H9 (cell line): ENCODE measurements around the gene HEATR1. TPM values are rescaled to one million over a fixed set of nuclear protein-coding genes. Genes with fewer than 3 reads are reported as not detected.

ENCODE experiments used
- DNase-seq: peaks from one replicate; pipeline ENCODE4 v3.0.0-alpha.2; 2017
- H2AFZ ChIP-seq: one replicate; pipeline ENCODE4 v1.6.1; 2013; ENCODE audit warnings: mild to moderate bottlenecking, low read length, control low read depth, moderate library complexity
- H2AK5ac ChIP-seq: 2 replicates; pipeline ENCODE4 v1.6.1; 2013; ENCODE audit warnings: low read length, control low read depth, mixed read lengths; ENCODE audit not compliant: insufficient read length
- H2BK120ac ChIP-seq: one replicate; pipeline ENCODE4 v1.6.1; 2013; ENCODE audit warnings: low read depth, mild to moderate bottlenecking, low read length, control low read depth, inconsistent platforms; ENCODE audit not compliant: poor library complexity, severe bottlenecking
- H2BK12ac ChIP-seq: 2 replicates; pipeline ENCODE4 v1.6.1; 2013; ENCODE audit warnings: low read length, control low read depth, mixed read lengths, low read depth; ENCODE audit not compliant: insufficient read length
- H2BK15ac ChIP-seq: 2 replicates; pipeline ENCODE4 v1.6.1; 2013; ENCODE audit warnings: low read depth, low read length, control low read depth
- H2BK20ac ChIP-seq: one replicate; pipeline ENCODE4 v1.6.1; 2013; ENCODE audit warnings: low read depth, mild to moderate bottlenecking, low read length, control low read depth, inconsistent platforms; ENCODE audit not compliant: poor library complexity, severe bottlenecking
- H2BK5ac ChIP-seq: 2 replicates; pipeline ENCODE4 v1.6.1; 2013; ENCODE audit warnings: low read length, control low read depth, mixed read lengths; ENCODE audit not compliant: insufficient read length
- H3K14ac ChIP-seq: 2 replicates; pipeline ENCODE4 v1.6.1; 2013; ENCODE audit warnings: low read length, control low read depth; ENCODE audit not compliant: insufficient read depth
- H3K18ac ChIP-seq: 2 replicates; pipeline ENCODE4 v1.6.1; 2013; ENCODE audit warnings: low read depth, mild to moderate bottlenecking, mixed read lengths, low read length, control low read depth; ENCODE audit not compliant: insufficient read length
- H3K23ac ChIP-seq: 2 replicates; pipeline ENCODE4 v1.6.1; 2013; ENCODE audit warnings: low read length, control low read depth, mixed read lengths, low read depth; ENCODE audit not compliant: insufficient read length
- H3K23me2 ChIP-seq: 2 replicates; pipeline ENCODE4 v1.6.1; 2013; ENCODE audit warnings: low read depth, mild to moderate bottlenecking, mixed read lengths, low read length, control low read depth; ENCODE audit not compliant: insufficient read length, poor library complexity, severe bottlenecking
- H3K27ac ChIP-seq: 2 replicates; pipeline ENCODE4 v1.5.1; 2013; ENCODE audit warnings: low read length, control low read depth, mixed read lengths, low read depth; ENCODE audit not compliant: insufficient read length
- H3K27me3 ChIP-seq: 2 replicates; pipeline ENCODE4 v1.6.1; 2013; ENCODE audit warnings: low read length, control low read depth, inconsistent platforms; ENCODE audit not compliant: insufficient read depth
- H3K4ac ChIP-seq: 2 replicates; pipeline ENCODE4 v1.6.1; 2013; ENCODE audit warnings: low read depth, mild to moderate bottlenecking, control low read depth, inconsistent platforms, low read length, moderate library complexity
- H3K4me1 ChIP-seq: 2 replicates; pipeline ENCODE4 v1.6.1; 2013; ENCODE audit warnings: low read length, control low read depth, inconsistent platforms; ENCODE audit not compliant: insufficient read depth
- H3K4me2 ChIP-seq: 2 replicates; pipeline ENCODE4 v1.6.1; 2013; ENCODE audit warnings: low read length, control low read depth, mixed read lengths; ENCODE audit not compliant: insufficient read length, insufficient read depth
- H3K56ac ChIP-seq: 2 replicates; pipeline ENCODE4 v1.6.1; 2013; ENCODE audit warnings: low read depth, mild to moderate bottlenecking, mixed read lengths, low read length, control low read depth; ENCODE audit not compliant: insufficient read length
- H3K79me1 ChIP-seq: 2 replicates; pipeline ENCODE4 v1.6.1; 2013; ENCODE audit warnings: low read depth, mild to moderate bottlenecking, moderate library complexity, low read length, control low read depth, inconsistent platforms; ENCODE audit not compliant: insufficient read depth, poor library complexity, severe bottlenecking
- H3K79me2 ChIP-seq: 2 replicates; pipeline ENCODE4 v1.6.1; 2013; ENCODE audit warnings: low read length, control low read depth, inconsistent platforms; ENCODE audit not compliant: insufficient read depth
- H3K9ac ChIP-seq: 2 replicates; pipeline ENCODE4 v1.6.1; 2013; ENCODE audit warnings: low read length, control low read depth, mixed read lengths; ENCODE audit not compliant: insufficient read length; ENCODE audit errors: extremely low read depth
- H3K9me3 ChIP-seq: one replicate; pipeline ENCODE4 v1.6.1; 2013; ENCODE audit warnings: low read depth, low read length, inconsistent platforms; ENCODE audit not compliant: control insufficient read depth
- H3T11ph ChIP-seq: one replicate; pipeline ENCODE4 v1.6.1; 2013; ENCODE audit warnings: mild to moderate bottlenecking, low read length, control low read depth, inconsistent platforms
- H4K20me1 ChIP-seq: one replicate; pipeline ENCODE4 v1.6.1; 2013; ENCODE audit not compliant: control insufficient read depth, insufficient read length, insufficient read depth
- H4K5ac ChIP-seq: 2 replicates; pipeline ENCODE4 v1.6.1; 2013; ENCODE audit warnings: low read depth, mild to moderate bottlenecking, mixed read lengths, low read length, control low read depth; ENCODE audit not compliant: insufficient read length
- H4K8ac ChIP-seq: replicated peaks from 2 replicates; pipeline ENCODE4 v1.6.1; 2013; ENCODE audit warnings: low read length, control low read depth, mixed read lengths, low read depth; ENCODE audit not compliant: insufficient read length
- H4K91ac ChIP-seq: 2 replicates; pipeline ENCODE4 v1.6.1; 2013; ENCODE audit warnings: low read depth, mild to moderate bottlenecking, moderate library complexity, mixed read lengths, low read length, control low read depth; ENCODE audit not compliant: insufficient read length
- H3K27ac Mint-ChIP-seq, 3 experiments: 2 replicates in 2 of 3; 3 replicates in 1 of 3; pipeline ENCODE4 v1.8.0; 2020 to 2021; ENCODE audit warnings: mixed read lengths in 3 of 3, mild to moderate bottlenecking in 1 of 3, moderate library complexity in 1 of 3
- H3K27me3 Mint-ChIP-seq: 2 replicates; pipeline ENCODE4 v1.8.0; 2021; ENCODE audit warnings: low read depth, mild to moderate bottlenecking, moderate library complexity, mixed read lengths
- H3K36me3 Mint-ChIP-seq, 3 experiments: 2 replicates in 2 of 3; 3 replicates in 1 of 3; pipeline ENCODE4 v1.8.0; 2020 to 2021; ENCODE audit warnings: low read depth in 3 of 3, mixed read lengths in 3 of 3; ENCODE audit not compliant: insufficient read depth in 1 of 3
- H3K4me1 Mint-ChIP-seq, 2 experiments: 2 replicates each; pipeline ENCODE4 v1.8.0; 2020; ENCODE audit warnings: mixed read lengths in 2 of 2
- H3K4me3 Mint-ChIP-seq, 2 experiments: 2 replicates in 1 of 2; 3 replicates in 1 of 2; pipeline ENCODE4 v1.8.0; 2020 to 2021; ENCODE audit warnings: mild to moderate bottlenecking in 2 of 2, mixed read lengths in 2 of 2, moderate library complexity in 1 of 2
- H3K9me3 Mint-ChIP-seq, 2 experiments: 2 replicates in 1 of 2; 3 replicates in 1 of 2; pipeline ENCODE4 v1.8.0; 2020; ENCODE audit warnings: mild to moderate bottlenecking in 2 of 2, mixed read lengths in 2 of 2, moderate library complexity in 1 of 2
- CTCF ChIP-seq: fragments of 200-600 bp; sonication (generic); conservative IDR thresholded peaks from 3 replicates; pipeline ENCODE4 v1.8.0; 2021; ENCODE audit warnings: antibody characterized with exemption, mild to moderate bottlenecking
- WGBS: extraction: QIAGEN DNeasy Blood & Tissue Kit; methylation state at CpG from one replicate; pipeline ENCODE4 v1.1.7; 2013; ENCODE audit warnings: missing lambda C conversion rate, low lambda C conversion rate, mixed read lengths; ENCODE audit not compliant: insufficient read length; ENCODE audit errors: extremely low coverage; 5-methylcytosine and 5-hydroxymethylcytosine counted together
- total RNA-seq: library from RNA; stranded (reverse); gene quantifications from 2 replicates; pipeline ENCODE4 v1.2.1, GENCODE V29; 2021

HEATR1 gene
- total RNA-seq, 1 experiment from 2014 or later, result 88.2 TPM

- no peak overlapping the region for H4K91ac ChIP-seq
- H3K27me3 Mint-ChIP-seq, result no peaks in the 10 kb centered on the region; the same call in 1 of the 2 replicates
- no peak overlapping the region for H3K27ac ChIP-seq
- H3K4ac ChIP-seq, result no peak overlapping the region
- H2BK15ac ChIP-seq, result no peak overlapping the region
- H3K4me1 ChIP-seq, result no peaks in the 10 kb centered on the region
- no peak overlapping the region for H2AK5ac ChIP-seq
- H3K4me3 Mint-ChIP-seq, result no peak overlapping the region
- H3K36me3 Mint-ChIP-seq, result no peaks in the 10 kb centered on the region
- H2BK20ac ChIP-seq, result no peak overlapping the region
- no peak overlapping the region for H2BK5ac ChIP-seq
- no peak overlapping the region for H3K27ac Mint-ChIP-seq
- H2BK120ac ChIP-seq, result no peak overlapping the region
- H4K5ac ChIP-seq, result no peak overlapping the region
- no peaks in the 10 kb centered on the region for H3K27me3 ChIP-seq
- no peak overlapping the region for H3K23ac ChIP-seq
- H3K9ac ChIP-seq, result no peak overlapping the region
- no peak overlapping the region for H3K18ac ChIP-seq
- TF ChIP-seq CTCF, result no peak
- no peaks in the 10 kb centered on the region for H3K4me1 Mint-ChIP-seq
- H3K14ac ChIP-seq, result no peak overlapping the region
- no peak overlapping the region for H3K4me2 ChIP-seq
- no peak overlapping the region for H4K8ac ChIP-seq
- H4K20me1 ChIP-seq, result no peaks in the 10 kb centered on the region
- H3K9me3 ChIP-seq, result no peaks in the 10 kb centered on the region
- no CpG with 5 or more reads among the region's 4 CpGs for WGBS
- no peaks in the 10 kb centered on the region for H3K9me3 Mint-ChIP-seq
- H3K79me2 ChIP-seq, result no peaks in the 10 kb centered on the region
- no peak overlapping the region for H3T11ph ChIP-seq
- H3K79me1 ChIP-seq, result no peaks in the 10 kb centered on the region
- no peaks in the 10 kb centered on the region for H3K23me2 ChIP-seq
- no peak overlapping the region for H2BK12ac ChIP-seq
- no peak overlapping the region for H3K56ac ChIP-seq
- H2AFZ ChIP-seq, result no peak overlapping the region
- no peak for DNase-seq
These were observed 38.4 kb upstream of the HEATR1 start for GRCh38 chr1:236642763-236643162.
